ENCODE measurements around the gene CDC6. TPM values are rescaled to one million over a fixed set of nuclear protein-coding genes. Genes with fewer than 3 reads are reported as not detected.

CDC6 gene
- total RNA-seq, 2 donors from 2014 or later = 0.66 to 0.78 TPM

GRCh38 chr17:40266882-40267281 lies 20.8 kb upstream of the CDC6 start:
- intact Hi-C loops (cut with DNase I) = no loop called here
- Histone ChIP-seq H3K9me3 (no peaks in the 10 kb centered on the region), H3K27ac (no peak overlapping the region), H3K27me3 (no peaks in the 10 kb centered on the region), H3K4me1 (no peaks in the 10 kb centered on the region), H3K4me3 (no peak overlapping the region), H3K36me3 (replicated peaks in 1 of 2; ENCODE audit: insufficient read depth in 1 of 2, low read depth in 2 of 2) (peaks cover 0 to 24% of the 10 kb centered on the region in 2 donors)
- DNase-seq (no peak), ATAC-seq (no peak)
- 87 to 91% methylated on average over 6 of the region's 6 CpGs for WGBS, 2 donors
- TF ChIP-seq POLR2A (IDR thresholded peaks at IDR 0.05) (no peak), CTCF (IDR thresholded peaks at IDR 0.05) (no peak)

- TF ChIP-seq CTCF (IDR thresholded peaks at IDR 0.05) = no peak
- TF ChIP-seq POLR2A (IDR thresholded peaks at IDR 0.05) = no peak
- DNase-seq (no peak), ATAC-seq (peak; percentile 71)
- no peaks in the 10 kb centered on the region for H3K9me3 ChIP-seq
- no peak overlapping the region for H3K4me3 ChIP-seq
- no peaks in the 10 kb centered on the region for H3K27me3 ChIP-seq
- H3K36me3 ChIP-seq (replicated peaks in 1 of 2; ENCODE audit: insufficient read depth in 1 of 2, low read depth in 2 of 2) = peaks cover 0 to 17% of the 10 kb centered on the region in 2 donors
- intact Hi-C loops (cut with DNase I) = no loop called here
- H3K27ac ChIP-seq = peak overlapping the region in 3 of 4 donors; percentile 21 to 68 (median 53)
- 39 to 73% methylated on average over 2 of the region's 2 CpGs for WGBS, 2 donors
- no peaks in the 10 kb centered on the region for H3K4me1 ChIP-seq
Measured at GRCh38 chr17:40268141-40268712, 19.5 kb upstream of the CDC6 start.

- H3K9me3 ChIP-seq = no peaks in the 10 kb centered on the region
- H3K36me3 ChIP-seq (replicated peaks in 1 of 2; ENCODE audit: insufficient read depth in 1 of 2, low read depth in 2 of 2) = peaks cover 16 to 37% of the 10 kb centered on the region in 2 donors
- DNase-seq (no peak), ATAC-seq (no peak)
- H3K27me3 ChIP-seq = no peaks in the 10 kb centered on the region
- 77 to 88% methylated on average over 1 of the region's 1 CpG for WGBS, 2 donors
- no peak for TF ChIP-seq CTCF (IDR thresholded peaks at IDR 0.05)
- H3K27ac ChIP-seq = no peak overlapping the region
- H3K4me1 ChIP-seq = peaks cover 2% of the 10 kb centered on the region
- H3K4me3 ChIP-seq = no peak overlapping the region
- intact Hi-C loops (cut with DNase I) = no loop called here
Measured at GRCh38 chr17:40278414-40278813, 9.3 kb upstream of the CDC6 start.

- no peak for DNase-seq
- no peak for ATAC-seq
- H3K9me3 ChIP-seq = no peaks in the 10 kb centered on the region
- 95 to 97% methylated on average over 4 of the region's 4 CpGs for WGBS, 2 donors
- H3K4me3 ChIP-seq = no peak overlapping the region
- no peak overlapping the region for H3K27ac ChIP-seq
- no peak for TF ChIP-seq POLR2A (IDR thresholded peaks at IDR 0.05)
- TF ChIP-seq CTCF (IDR thresholded peaks at IDR 0.05) = no peak
- peaks cover 12% of the 10 kb centered on the region for H3K4me1 ChIP-seq
- H3K36me3 ChIP-seq (replicated peaks in 1 of 2; ENCODE audit: insufficient read depth in 1 of 2, low read depth in 2 of 2) = peaks cover 13 to 33% of the 10 kb centered on the region in 2 donors
- intact Hi-C loops (cut with DNase I) = no loop called here
- no peaks in the 10 kb centered on the region for H3K27me3 ChIP-seq
Measured at GRCh38 chr17:40279402-40279801, 8.3 kb upstream of the CDC6 start.

- intact Hi-C loops (cut with DNase I) = no loop called here
- WGBS, 2 donors = 61 to 76% methylated on average over 2 of the region's 2 CpGs
Measured at GRCh38 chr17:40281663-40282062, 6.0 kb upstream of the CDC6 start.

More at GRCh38 chr17:40281663-40282062, 6.0 kb upstream of the CDC6 start:
- H3K36me3 ChIP-seq (replicated peaks in 1 of 2; ENCODE audit: insufficient read depth in 1 of 2, low read depth in 2 of 2) = peaks cover 4 to 25% of the 10 kb centered on the region in 2 donors
- H3K27me3 ChIP-seq = no peaks in the 10 kb centered on the region
- H3K4me1 ChIP-seq = peaks cover 21% of the 10 kb centered on the region
- peak overlapping the region in 1 of 4 donors; percentile 8 for H3K27ac ChIP-seq
- ATAC-seq (no peak), DNase-seq (no peak)
- H3K4me3 ChIP-seq = no peak overlapping the region
- H3K9me3 ChIP-seq = no peaks in the 10 kb centered on the region
- TF ChIP-seq CTCF (IDR thresholded peaks at IDR 0.05) = no peak
- no peak for TF ChIP-seq POLR2A (IDR thresholded peaks at IDR 0.05)
